Endothelial cell of hepatic sinusoid (primary cell): ENCODE measurements around the gene PUS1.

Experiments
- in situ Hi-C: cut with HindIII; loops from 2 replicates; pipeline ENCODE4 v1.10.0; 2017; ENCODE audit warnings: low sequenced_read_pairs

The PUS1 gene

DNA sequence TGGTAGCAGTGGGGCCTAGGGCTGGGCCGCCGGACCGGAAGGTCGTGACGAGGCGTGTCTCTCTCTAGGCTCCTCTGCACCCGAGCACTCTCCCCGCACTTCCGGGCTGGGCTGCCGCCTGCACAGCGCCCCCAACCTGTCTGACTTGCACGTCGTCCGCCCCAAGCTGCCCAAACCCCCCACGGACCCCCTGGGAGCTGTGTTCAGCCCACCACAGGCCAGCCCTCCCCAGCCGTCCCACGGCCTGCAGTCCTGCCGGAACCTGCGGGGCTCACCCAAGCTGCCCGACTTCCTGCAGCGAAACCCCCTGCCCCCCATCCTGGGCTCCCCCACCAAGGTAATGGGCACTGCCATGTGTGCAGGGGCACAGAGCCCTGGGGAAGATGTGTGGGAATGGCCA is 13.3 kb upstream of the PUS1 start:
- in situ Hi-C loops: no loop called here

DNA sequence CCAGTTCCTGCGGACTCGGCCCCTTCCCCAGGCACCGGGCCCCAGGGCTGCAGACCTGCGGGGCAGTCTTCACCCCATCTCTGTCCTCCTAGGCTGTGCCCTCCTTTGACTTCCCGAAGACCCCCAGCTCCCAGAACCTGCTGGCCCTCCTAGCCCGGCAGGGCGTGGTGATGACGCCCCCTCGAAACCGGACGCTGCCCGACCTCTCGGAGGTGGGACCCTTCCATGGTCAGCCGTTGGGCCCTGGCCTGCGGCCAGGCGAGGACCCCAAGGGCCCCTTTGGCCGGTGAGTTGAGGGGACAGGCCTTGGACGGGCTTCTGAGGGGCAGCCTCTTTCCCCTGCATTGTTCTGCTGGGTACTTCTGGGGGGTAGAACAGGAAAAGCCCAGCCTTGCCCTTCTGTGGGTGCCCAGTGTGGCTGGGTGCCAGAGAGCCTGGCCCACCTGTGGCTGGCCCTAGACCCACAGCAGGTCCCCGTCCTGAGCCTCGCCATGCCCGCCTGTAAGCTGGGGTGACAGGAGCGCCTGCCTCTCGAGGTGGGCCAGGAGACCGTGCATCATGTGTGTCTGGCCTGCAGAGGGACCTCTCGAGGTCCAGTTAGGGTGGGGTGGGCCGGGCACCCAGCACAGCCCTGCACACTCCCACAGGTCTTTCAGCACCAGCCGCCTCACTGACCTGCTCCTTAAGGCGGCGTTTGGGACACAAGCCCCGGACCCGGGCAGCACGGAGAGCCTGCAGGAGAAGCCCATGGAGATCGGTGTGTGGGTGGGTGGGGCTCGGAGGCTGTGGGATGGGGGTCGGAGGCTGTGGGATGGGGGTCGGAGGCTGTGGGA is 12.6 kb upstream of the PUS1 start:
- in situ Hi-C loops: no loop called here

DNA sequence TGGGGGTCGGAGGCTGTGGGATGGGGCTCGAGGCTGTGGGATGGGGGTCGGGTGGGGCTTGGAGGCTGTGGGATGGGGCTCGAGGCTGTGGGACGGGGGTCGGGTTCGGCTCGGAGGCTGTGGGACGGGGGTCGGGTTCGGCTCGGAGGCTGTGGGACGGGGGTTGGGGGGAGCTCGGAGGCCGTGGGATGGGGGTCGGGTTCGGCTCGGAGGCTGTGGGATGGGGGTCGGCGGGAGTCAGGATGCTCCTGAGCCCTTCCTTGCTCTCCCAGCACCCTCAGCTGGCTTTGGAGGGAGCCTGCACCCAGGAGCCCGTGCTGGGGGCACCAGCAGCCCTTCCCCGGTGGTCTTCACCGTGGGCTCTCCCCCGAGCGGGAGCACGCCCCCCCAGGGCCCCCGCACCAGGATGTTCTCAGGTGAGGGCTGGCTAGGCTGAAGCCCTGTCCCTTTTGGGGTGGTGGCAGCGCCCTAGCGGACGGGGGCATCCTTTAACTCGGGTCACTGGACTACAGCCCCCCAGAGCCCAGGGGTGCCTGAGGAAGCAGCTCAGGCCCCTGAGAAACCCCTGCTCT is 11.9 kb upstream of the PUS1 start:
- in situ Hi-C loops: no loop called here

DNA sequence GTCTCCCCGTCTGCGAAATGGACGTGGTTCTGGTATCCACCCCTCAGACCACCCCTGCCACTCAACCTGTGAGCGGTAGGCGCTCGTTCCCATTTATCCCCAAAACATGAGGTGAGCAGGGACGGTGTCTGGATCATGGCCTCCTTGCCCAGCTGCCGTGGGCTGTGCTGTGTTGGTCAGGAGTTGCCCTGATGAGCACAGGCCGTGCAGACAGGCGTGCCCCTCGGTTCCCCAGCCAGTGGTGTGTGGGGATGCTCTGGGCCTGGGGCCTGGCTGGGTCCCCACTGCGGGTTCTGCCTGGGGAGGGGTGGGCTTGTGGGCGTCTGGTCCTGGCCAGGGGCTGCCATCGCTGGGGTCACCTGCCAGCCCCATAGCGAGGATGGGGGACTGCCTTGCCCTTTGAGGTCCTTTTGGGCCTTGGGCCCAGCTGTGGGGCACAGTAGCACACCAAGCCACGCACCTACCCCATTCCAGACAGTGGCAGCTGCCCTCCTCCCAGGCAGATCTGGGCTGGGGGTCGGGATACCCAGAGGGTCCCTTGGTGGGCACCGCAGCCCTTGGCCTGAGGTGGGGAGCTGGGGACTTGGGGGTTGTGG is 11.3 kb upstream of the PUS1 start:
- in situ Hi-C loops: no loop called here

DNA sequence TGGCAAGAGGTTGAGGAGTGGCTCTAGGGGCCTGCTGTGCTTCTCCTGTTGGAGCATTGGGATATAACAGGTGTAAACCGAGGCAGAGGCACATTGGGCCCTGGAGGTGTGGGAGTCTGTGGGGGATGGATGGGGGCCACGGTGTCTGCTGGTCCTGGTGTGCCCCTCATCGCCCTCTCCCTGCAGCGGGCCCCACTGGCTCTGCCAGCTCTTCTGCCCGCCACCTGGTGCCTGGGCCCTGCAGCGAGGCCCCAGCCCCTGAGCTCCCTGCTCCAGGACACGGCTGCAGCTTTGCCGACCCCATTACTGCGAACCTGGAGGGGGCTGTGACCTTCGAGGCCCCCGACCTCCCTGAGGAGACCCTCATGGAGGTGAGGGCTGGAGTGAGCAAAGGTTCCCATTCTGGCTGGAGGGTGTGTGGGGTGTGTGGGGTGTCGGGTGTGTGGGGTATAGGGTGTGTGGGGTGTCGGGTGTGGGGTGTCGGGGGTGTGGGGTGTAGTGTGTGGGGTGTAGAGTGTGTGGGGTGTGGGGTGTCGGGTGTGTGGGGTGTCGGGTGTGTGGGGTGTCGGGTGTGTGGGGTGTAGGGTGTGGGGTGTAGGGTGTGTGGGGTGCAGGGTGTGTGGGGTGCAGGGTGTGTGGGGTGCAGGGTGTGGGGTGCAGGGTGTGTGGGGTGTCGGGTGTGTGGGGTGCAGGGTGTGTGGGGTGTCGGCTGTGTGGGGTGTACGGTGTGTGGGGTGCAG is 10.6 kb upstream of the PUS1 start:
- in situ Hi-C loops: no loop called here

DNA sequence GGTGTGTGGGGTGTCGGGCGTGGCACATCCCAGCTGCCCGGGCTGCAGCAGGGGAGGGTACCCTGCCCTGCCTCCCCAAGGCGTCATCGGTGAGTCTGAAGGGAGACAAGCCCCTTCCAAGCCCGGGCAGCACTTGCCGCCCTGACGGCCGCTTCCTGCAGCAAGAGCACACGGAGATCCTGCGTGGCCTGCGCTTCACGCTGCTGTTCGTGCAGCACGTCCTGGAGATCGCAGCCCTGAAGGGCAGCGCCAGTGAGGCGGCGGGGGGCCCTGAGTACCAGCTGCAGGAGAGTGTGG is 10.1 kb upstream of the PUS1 start:
- in situ Hi-C loops: no loop called here

DNA sequence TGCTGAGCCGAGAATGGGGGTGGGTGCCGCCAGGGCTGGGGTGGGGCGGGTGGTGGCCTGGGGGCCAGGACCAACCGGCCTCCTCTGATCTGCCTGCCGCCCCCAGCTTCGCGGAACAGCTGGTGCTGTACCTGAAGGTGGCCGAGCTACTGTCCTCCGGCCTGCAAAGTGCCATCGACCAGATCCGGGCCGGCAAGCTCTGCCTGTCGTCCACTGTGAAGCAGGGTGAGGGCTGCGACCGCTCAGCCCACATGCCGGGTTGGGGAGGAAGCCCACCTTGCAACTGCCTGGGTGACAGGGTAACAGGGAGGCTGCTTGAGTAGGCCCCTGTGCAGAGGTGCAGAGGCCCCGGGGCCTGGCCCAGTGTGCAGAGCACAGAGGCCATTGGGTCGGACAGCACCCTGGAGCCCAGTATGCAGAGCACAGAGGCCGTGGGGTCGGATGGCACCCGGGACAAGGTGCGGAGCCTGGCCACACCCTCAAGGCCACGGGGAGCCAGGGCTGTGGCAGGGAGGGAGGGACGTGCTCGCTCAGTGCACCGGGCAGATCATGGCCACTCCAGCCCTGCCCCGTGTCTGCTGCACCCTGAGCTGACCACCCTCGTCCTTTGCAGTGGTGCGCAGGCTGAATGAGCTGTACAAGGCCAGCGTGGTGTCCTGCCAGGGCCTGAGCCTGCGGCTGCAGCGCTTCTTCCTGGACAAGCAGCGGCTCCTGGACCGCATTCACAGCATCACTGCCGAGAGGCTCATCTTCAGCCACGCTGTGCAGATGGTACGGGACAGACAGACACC is 9.5 kb upstream of the PUS1 start:
- in situ Hi-C loops: no loop called here

DNA sequence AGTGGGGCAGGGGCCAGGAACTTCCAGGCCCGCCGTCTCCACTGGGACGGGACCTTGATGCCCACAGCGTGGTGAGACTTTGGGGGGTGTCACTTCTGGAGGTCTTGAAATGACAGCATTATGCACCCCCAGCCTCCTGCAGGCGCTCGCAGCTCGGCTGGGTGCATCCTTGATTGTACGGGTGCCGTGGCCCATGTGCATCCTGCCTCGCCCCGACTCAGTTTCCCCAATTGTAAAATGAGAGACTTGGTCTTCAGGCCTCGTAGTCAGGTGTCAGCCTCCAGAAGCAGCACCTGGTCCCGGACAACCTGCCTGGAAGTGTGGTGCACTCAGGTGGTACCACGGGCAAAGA is 8.9 kb upstream of the PUS1 start:
- in situ Hi-C loops: no loop called here

DNA sequence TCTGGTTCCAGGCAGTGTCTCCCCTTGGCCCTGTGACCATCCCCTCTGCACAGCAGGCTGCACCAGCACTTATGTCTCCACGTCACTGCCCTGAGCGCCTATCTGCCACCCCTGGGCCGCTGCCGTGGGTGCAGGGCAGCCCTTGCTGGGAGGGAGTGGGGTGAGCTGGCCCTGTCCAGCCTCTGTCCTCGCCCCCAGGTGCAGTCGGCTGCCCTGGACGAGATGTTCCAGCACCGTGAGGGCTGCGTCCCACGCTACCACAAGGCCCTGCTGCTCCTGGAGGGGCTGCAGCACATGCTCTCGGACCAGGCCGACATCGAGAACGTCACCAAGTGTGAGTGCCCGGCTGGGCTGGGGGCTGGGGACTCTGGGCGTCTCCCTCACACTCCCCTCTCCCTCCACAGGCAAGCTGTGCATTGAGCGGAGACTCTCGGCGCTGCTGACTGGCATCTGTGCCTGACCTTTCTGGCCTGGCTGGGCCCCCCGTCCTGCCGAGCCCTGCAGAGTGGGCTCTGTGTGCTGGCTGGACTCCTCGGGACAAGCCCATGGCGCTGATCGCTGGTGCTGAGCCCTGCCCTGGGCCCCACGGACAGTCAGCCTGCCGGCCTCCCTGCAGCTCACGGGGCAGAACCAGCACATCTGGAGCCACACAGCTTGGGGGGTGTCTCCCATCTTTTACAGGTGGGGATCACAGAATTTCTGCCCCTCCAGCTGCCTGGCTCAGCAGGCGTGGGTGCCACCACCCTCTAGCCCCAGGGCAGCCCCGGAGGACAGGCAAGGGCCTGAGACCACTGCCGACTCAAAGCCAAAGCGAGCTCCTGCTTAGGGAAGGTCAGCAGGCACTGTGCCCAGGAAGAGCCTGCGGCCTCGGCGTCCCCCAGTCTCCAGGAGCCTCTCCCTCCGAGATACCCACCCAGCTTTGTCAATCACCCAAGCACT is 7.9 kb upstream of the PUS1 start:
- in situ Hi-C loops: no loop called here

DNA sequence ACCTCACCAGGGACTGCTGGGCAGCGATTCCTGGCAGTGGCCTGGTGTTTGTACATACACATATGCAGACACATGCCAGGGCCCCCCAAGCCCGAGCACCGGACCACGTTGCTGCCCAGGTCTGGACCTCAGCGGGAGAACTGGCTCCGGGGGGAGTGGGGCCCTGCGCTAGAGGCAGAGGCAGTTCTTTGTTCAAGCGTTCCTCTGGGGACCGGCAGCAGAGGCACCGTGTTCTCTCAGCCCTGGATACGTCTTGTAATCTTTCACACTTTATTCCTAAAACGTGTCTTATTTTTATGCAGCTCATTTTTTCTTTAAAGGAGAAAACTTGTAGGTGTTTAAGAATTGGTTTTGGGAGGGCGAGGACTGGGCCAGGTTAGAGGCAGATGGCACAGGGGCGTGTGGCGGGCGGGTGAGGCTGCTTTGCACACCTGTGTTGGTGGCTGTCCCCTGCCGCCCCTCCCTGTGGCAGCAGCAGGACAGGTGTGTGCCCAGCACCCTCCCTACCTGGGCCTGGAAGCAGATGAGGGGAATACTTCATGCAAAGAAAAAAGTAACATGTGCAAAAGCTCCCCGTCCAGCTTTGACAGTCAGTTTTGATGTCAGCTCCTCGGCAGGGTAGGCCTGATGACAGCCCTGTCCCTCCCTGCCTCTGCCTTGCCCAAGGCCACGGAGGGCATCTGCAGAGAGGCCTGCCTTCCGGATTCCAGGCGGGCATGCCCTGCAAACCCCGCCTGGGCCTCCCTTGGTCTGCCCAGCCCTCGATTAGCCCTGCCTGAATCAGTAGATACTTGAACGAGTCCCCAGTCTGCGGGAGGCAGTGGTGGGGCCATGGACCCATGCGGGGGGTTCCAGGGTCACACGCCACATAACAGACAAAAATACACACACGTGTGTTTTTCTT is 7.0 kb upstream of the PUS1 start:
- in situ Hi-C loops: no loop called here

DNA sequence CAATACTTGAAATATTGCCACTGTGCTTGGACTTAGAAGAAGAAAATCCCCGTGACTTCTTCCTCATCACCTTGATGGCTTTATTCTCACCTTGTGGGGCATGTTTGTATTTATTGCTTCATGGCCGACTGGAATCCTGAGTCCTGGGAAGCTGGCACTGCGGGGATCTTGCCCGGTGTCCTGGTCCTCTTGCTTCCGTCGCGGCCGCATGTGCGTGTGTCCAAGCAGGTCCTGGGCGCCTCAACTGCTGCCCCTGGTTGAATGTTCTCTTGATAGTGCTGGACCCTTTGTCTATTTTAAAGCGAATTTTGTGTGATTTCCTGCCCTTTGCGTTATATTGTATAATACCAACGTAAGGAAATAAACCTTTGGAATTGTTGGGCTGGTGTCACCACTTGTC is 6.3 kb upstream of the PUS1 start:
- in situ Hi-C loops: no loop called here

DNA sequence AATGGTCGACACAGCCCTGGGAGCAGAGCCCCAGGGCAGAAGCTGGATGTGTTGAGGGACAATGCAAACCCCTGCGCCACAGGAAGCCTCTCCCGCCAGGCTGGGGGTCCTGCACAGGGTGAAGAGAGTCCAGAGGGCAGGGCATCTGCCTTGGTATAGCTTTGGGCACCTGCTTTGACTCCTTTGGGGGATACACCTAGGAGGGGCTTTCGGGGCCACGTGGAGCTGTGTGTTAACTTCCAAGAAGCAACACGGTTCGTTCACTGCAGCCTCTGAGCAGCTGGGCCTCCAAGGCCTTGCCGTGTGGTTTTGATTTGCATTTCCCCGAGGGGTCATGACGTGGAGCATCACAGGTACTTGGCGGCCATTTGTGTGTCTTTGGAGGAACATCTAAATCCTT is 5.8 kb upstream of the PUS1 start:
- in situ Hi-C loops: no loop called here

DNA sequence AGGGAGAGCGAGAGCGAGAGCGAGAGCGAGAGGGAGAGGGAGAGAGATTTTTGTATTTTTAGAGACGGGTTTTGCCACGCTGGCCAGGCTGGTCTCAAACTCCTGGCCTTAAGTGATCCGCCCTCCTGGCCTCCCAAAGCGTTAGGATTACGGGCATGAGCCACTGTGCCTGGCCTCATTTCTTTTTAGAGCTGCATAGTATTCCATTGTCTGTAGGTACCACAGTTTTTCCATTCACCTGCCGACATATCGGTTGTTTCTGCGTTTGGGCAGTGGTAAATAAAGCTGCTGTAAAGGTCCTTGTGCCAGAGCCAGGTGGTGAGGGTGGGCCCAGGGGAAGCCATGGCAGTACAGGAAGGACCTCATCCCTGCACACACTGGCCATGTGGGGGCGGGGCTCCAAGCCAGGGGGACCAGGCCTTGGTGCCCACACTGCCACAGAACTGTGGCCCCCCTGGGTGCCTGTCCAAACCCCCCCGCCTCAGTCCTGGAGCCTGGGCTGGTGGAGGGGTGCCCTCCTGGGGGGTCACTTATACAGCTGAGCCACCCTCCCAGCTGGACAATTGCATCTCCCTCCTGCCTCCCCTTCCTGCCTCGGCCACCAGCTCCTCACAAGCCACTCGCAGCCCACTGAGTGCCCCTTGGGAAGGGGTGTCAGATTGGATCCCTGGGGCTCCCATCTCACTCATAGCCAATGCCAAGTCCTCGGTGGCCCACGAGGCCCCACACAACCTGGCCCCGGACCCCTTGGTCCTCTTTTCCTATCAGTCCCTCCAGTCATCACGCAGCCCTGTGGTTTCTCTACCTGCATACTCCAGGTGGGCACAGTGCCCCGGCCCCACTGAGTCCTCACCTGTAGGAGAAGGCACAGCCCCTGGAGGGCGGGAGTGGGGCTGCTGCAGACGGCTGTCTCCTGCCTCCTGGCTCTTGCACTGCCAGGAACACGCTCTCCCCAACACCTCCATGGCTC is 1.7 kb upstream of the PUS1 start:
- in situ Hi-C loops: no loop called here

DNA sequence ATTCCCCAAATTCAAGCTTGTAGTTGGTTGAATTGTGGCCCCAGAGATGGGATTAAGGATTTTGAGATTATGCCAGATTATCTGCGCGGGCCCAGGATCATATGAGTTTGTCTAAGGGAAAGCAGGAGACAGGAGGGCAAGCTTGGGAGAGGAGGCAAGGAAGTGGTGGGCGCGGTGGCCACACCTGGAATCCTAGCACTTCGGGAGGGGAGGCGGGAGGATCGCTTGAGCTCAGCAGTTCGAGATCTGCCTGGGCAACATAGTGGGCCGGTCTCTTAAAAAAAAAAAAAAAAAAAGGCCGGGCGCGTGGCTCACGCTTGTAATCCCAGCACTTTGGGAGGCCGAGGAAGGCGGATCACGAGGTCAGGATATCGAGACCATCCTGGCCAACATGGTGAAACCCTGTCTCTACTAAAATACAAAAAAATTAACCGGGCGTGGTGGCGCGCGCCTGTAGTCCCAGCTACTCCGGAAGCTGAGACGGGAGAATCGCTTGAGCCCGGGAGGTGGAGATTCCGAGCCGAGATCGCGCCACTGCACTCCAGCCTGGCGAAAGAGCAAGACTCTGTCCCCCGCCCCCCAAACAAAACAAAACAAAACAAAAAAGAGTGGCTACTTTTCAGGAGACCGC is 881 bp upstream of the PUS1 start:
- in situ Hi-C loops: no loop called here

DNA sequence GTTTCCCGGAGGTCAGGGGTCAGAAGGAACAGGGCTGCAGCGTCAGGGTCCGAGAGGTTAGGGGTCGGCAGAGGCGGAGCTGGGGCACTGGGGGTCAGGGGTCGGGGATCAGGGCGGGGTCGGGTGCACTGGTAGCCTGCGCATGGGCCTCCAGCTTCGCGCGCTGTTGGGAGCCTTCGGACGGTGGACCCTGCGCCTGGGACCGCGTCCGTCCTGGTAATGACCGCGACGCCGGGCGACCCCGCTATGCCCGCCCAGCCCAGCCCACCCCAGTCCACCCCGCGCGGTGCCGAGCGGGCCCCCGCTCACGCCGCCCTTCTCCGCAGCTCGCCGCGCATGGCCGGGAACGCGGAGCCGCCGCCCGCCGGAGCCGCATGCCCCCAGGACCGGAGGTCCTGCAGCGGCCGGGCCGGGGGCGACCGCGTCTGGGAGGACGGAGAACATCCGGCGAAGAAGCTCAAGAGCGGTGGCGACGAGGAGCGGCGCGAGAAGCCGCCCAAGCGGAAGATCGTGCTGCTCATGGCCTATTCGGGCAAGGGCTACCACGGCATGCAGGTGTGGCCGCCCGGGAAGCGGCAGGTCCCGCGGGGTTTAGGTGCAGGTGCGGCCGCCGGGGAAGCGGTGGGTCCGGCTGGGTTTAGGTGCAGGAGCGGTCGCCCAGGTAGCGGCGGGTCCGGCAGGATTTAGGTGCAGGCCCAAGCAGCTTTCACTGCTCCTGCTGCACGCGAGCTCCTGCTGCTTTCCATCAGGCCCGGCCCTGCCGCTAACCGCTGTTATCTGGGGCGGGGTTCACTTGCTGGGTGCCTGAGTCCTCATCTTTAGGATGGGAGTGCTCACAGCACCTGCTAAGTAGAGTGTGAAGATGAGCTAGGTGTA is 743 bp downstream of the PUS1 start:
- in situ Hi-C loops: no loop called here

DNA sequence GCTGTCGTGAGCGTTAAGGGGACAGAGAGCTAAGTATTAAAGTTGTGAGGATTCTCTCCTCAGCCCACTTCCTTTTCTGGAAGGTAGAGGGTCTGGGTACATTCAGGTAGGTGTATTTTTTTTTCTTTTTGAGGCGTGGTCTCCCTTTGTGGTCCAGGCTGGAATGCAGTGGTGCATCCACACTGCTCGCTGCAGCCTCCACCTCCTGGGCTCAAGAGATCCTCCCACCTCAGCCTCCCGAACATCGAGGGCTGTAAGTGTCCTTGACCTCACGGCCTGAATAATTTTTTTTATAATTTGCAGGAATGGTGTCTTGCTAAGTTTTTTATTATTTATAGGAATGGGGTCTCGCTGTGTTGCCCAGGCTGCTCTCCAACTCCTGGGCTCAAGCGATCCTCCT is 1.4 kb downstream of the PUS1 start:
- in situ Hi-C loops: no loop called here

DNA sequence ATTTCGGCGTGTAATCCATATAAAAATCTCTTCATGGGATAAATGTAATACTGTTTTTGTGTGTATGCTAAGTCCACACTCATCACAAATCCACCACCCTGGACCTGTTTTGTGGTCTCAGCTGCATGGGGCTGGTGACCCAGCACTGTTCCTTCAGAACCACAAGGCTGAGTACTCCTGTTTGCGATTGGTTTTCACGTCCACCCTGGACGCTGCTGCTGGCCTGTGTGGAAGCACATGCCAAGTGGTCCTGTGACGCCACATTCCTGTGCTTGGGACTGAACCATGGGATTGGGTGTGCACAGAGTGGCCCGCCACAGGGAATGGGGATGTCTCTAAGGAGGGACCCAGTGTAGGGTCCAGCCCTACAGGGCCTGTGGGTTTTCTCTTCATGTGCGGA is 4.3 kb downstream of the PUS1 start:
- in situ Hi-C loops: no loop called here
